Measurements from ENCODE around the gene SPATC1L.

SPATC1L gene

DNA sequence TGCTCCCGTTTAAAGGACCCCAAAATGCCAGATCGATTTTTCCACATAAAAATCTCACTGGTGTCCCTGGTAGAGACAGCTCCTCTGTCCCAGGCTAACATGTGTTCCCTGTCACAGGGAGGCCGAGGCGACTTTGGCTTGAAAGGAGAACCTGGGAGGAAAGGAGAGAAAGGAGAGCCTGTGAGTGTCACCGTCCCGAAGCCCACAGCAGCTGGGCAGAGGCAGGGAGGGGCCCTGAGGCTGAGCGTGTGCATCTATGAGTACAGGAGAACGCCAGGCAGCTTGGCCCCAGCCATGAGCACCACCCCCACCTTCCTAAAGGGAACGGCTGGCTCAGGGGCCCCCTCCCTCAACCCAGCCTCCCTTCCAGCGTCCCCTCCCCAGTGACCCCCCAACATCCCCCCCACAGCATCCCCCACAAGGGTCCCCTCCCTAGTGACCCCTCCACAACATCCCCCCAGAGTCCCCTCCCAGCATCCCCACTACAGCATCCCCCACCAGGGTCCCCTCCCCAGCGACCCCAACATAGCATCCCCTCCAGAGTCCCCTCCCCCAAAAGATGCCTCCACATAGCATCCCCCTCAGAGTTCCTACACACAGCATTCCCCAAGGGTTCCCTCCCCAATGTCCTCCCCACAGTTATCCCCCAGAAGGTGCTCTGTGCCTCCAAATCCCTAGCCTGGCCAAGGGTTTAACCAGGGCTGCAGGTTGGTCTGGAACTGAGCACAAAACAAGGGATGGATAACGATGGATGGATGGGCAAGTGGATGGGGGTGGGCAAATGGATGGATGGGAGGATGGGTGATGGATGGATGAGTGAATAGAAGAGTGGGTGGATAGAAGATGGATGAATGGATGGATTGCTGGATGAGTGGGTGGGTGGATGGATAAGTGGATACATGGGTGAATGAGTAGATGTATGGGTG is 61.2 kb downstream of the SPATC1L start:
- DNase-seq (ENCODE audit: extremely low read depth in 1 of 2, low read depth in 1 of 2) = no peak

DNA sequence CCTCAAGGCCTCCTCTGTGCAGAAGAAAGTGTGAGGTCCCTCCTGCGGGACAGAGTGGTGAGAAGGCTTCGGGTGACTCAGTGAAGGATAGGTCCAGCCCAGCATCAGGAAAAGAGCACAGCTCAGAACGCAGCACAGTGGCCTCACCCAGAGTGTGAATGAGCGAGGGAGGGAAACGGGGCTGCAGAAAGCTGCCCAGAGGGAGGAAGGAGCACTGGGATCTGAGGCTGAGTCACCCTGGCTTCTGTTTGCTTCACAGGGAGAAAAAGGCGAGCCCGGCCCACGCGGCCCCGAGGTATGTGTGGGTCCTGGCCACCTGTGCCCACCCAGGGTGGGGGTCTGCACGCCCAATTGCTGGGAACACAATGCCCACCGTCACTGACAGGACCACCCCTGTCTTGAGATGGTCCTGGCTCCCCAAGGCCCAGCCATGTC is 62.0 kb downstream of the SPATC1L start:
- DNase-seq (ENCODE audit: extremely low read depth in 1 of 2, low read depth in 1 of 2) = no peak

DNA sequence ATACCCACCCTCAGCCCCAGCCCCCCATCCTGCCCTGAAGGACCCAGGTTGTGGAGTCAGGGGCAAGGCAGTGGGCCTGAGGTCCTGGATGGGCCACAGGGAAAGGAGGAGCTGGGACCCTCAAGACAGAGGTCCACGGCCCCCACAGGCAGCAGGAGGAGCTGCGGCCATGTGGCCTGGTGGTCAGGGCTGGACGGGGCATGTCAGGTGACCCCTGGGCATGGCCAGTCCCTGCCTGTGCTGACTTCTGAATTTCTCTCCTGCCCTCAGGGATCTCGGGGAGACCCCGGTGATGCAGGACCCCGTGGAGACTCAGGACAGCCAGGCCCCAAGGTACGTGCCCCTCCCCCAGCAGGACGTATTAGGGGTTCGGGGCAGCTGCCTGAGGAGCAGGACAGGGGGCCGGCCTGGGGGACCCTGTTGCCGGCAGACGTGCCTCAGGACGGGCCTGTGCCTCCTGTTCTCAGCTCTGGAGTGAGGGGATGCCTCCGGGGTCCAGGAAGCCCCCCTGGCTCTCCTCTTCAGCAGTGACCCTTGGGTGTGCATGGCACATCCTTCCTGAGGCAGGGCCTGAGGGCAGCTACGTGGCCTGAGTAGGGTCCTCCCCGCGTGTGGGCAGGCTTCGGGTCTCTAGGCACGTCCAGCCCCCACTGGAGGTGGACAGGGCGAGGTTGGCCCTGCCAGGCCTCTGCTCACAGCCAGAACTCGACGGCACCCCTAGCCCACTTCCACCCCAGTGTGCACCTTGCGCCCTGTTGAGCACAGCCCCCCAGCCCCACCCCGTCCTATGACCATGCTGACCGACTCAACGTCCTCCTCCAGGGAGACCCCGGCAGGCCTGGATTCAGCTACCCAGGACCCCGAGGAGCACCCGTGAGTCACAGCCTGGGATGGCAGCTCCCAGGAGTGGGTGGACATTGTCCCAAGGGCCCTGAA is 62.7 kb downstream of the SPATC1L start:
- DNase-seq (ENCODE audit: extremely low read depth in 1 of 2, low read depth in 1 of 2) = no peak

DNA sequence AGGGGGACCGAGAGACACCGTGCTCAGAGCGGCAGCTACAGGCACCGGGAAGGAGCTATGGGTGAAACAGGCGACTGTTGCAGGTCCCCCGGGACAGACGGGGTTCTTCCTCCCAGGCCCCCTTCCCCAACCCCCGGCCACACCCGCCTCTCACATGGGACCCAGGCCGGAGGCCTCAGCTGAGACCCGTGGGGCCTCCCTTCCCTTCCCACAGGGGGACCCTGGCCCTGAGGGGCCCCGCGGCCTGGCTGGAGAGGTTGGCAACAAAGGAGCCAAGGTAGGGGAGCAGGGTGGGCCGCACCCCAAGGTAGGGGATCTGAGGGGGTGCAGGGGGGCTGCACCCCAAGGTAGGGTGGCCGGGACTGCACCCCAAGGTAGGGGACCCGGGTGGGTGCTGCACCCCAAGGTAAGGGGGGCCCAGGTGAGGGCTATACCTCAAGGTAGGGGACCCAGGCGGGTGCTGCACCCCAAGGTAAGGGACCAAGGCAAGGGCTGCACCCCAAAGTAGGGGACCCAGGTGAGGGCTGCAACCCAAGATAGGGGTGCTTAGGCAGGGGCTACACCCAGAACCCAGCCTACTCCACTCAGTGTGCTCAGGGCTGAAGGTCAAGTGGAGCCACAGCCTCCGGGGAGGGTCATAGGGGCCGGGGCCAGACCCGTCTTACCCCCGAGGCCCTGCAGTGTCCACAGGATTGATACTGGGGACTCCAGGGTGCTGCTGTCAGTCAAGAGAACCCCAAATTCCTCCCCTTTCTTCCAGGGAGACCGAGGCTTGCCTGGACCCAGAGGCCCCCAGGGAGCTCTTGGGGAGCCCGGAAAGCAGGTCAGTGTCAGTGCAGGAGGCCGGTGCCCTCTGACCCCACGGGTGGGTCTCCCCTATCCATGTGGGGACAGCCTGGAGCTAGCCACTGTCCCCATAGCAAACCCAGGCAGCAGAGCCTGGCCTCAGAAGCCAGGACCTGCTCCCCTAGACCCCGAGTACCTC is 63.7 kb downstream of the SPATC1L start:
- DNase-seq (ENCODE audit: extremely low read depth in 1 of 2, low read depth in 1 of 2) = no peak

DNA sequence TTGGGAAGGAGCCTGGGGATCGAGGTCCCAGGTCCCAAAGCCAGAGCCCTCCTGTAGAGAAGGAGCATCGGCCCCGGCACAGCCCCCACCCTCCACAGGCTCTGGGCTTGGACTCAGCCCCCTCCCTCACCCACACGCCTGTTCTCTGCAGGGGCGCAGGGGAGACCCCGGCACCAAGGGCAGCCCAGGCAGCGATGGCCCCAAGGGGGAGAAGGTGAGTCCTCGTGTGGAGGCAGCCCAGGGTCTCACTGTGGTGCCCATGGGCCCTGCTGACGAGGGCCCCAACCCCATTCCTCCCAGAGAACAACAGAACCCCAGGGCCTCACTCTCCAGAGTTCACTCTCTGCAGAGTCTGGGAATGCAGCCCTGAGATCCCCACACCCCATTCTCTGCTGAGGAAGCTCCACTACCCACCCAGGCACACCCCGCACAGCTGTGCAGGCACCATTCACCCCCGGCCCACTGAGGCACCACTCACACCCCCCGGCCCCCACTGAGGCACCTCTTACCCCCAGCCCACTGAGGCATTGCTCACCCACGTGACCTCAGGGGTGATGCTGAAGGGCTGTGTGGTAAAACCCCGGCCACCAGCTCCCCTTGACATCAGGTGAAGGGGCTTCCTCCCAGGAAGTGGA is 64.5 kb downstream of the SPATC1L start:
- no peak for DNase-seq (ENCODE audit: extremely low read depth in 1 of 2, low read depth in 1 of 2)

GRCh38 chr21:46119144-46119636 is 65.1 kb downstream of the SPATC1L start:
- DNase-seq (ENCODE audit: extremely low read depth in 1 of 2, low read depth in 1 of 2) = no peak

DNA sequence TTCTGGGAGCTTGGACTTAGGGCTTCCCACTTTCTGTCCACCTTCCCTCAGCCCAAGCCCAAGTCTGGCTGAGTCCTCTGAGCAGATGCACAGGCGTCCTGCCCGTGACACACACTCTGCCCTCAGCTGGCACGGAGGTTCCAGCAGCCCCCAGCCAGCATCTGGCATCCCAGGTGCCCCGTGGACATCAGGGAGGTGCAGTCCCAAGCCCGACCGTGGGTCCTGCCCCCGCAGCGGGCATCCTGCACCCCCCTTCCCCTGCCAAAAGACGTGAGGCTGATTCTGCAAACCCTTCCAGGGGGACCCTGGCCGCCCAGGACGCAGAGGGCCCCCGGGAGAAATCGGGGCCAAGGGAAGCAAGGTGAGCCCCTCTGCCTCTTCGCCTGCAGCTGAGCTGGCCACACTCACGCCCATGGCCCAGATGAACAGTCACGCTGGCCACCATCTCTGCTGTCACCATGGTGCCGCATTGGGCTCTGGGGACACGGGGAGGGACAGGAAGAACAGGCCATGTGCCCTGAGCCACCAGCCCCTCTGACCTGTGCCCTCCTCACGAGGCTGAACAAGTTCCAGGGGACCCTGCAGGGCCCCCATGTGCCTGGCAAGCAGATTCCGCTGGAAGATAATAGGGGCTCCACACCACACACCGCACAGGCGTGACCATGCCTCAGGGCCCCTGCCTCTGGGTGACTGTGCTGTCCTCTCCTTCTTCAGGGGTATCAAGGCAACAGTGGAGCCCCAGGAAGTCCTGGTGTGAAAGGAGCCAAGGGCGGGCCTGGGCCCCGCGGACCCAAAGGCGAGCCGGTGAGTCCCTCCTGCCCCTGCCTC is 65.7 kb downstream of the SPATC1L start:
- DNase-seq (ENCODE audit: extremely low read depth in 1 of 2, low read depth in 1 of 2) = no peak

GRCh38 chr21:46117586-46118315 is 66.5 kb downstream of the SPATC1L start:
- DNase-seq (ENCODE audit: extremely low read depth in 1 of 2, low read depth in 1 of 2) = no peak

DNA sequence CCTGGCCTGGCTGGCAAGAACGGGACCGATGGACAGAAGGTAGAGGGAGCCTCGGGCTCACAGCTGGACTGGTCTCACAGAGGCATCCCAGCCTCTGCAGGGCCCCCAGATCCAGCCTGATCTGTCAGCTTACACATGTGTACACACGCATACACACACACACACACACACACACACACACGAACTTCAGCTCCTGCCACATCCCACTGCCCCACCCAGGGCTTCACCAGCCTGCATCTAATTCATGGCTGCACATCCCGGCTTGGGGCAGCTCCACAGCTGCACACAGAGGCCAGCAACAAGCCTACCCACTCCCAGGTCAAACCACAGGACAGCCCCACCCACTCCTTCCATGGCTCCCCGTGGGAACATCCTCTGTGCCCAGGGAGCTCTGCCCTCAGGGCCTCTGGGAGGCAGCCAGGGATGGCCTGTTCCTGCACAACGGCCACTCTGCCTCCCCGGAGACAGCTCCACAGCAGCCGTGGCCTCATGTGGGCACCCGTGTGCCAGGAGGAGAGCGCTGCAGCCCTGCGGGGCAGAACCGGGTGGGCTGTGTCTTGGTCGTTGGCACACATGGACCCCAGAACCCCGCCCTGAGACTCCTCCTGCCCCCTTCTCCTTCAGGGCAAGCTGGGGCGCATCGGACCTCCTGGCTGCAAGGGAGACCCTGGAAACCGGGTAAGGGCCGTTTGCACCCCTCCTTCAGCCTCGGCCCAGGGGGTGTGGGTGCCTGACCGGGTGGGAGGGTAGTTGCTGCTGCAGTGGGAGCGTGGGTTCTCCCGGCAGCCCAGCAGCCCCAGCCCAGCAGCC is 67.3 kb downstream of the SPATC1L start:
- no peak for DNase-seq (ENCODE audit: extremely low read depth in 1 of 2, low read depth in 1 of 2)

DNA sequence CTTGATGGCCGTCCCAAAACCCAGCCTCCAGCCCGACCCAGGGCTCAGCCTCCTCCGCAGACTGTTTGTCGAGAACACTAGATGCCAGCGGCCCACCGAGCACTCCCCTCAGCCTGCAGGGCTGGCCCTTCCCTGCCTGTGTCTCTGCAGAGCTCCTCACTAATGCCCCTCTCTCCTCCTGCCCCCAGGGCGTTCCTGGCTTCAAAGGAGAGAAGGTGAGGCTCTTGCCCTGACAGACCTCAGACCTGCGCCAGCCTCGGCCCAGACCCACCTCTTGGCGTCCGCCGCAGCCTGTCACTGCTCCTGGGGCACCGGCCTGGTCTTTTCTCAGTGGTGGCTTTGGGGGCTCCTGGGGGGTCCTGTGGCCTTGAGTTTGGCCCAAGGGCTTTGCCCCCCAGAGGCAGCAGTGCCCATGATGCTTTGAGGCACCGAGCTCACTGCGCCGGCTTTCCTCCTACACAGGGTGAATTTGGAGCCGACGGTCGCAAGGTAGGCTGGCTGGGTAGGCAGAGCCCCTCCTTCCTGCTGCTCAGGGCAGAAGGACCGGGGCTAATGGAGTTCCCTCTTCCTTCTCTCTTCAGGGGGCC is 68.0 kb downstream of the SPATC1L start:
- DNase-seq (ENCODE audit: extremely low read depth in 1 of 2, low read depth in 1 of 2) = no peak

DNA sequence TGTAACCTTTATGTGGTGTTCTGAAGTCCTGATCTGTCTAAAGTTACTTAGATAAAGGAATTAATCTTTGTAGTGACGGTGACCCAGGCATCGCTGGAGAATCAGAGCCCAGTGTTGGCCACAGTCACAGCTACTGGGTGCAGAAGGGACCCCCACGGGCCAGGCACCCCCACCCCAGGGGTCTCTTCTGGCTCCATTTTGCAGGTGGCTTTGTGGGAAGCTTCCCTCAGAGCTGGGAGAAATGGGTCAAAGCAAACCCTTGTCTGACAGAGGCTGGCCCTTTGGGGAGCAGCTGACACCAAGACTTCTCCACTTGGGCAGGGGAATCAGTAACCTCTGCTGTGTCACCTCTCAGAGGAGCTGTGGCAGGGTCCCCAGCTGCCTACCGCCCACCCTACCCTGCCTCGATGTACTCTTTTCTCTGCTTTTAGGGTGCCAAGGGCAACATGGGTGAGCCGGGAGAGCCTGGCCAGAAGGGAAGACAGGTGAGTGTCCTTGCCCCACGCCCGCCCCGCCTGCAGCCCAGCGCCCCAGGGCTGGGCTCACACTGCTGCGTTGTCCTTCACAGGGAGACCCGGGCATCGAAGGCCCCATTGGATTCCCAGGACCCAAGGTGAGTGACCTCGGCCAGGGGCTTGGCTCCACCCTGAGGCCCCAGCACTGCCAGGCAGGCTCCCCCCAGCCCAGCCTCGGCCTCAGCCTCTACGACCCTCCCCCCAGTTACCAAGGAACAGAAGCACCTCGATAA is 68.6 kb downstream of the SPATC1L start:
- DNase-seq (ENCODE audit: extremely low read depth in 1 of 2, low read depth in 1 of 2) = no peak

- DNase-seq (ENCODE audit: extremely low read depth in 1 of 2, low read depth in 1 of 2) = no peak
Observed at GRCh38 chr21:46114963-46115362, 69.3 kb downstream of the SPATC1L start.

- no peak for DNase-seq (ENCODE audit: extremely low read depth in 1 of 2, low read depth in 1 of 2)
Observed at GRCh38 chr21:46113497-46114176, 70.6 kb downstream of the SPATC1L start.

- no peak for DNase-seq (ENCODE audit: extremely low read depth in 1 of 2, low read depth in 1 of 2)
Observed at GRCh38 chr21:46112725-46113215, 71.5 kb downstream of the SPATC1L start.

DNA sequence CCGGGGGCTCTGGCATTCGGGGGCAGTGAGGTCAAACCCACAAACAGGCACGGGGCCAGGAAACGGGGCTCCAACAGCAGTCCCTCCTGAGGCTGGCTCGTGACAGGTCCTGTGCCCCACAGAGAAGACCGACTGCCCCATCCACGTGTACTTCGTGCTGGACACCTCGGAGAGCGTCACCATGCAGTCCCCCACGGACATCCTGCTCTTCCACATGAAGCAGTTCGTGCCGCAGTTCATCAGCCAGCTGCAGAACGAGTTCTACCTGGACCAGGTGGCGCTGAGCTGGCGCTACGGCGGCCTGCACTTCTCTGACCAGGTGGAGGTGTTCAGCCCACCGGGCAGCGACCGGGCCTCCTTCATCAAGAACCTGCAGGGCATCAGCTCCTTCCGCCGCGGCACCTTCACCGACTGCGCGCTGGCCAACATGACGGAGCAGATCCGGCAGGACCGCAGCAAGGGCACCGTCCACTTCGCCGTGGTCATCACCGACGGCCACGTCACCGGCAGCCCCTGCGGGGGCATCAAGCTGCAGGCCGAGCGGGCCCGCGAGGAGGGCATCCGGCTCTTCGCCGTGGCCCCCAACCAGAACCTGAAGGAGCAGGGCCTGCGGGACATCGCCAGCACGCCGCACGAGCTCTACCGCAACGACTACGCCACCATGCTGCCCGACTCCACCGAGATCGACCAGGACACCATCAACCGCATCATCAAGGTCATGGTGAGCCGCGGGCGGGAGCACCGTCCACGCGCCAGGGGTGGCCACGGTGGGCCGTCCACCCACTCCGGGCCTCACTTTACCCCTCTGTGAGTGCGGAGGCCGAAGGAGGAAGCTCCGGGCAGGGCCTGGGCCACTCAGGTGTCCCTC is 72.2 kb downstream of the SPATC1L start:
- no peak for DNase-seq (ENCODE audit: extremely low read depth in 1 of 2, low read depth in 1 of 2)

Measured in activated CD8-positive, alpha-beta memory T cell treated with anti-CD3 and anti-CD28 coated beads for 1 hour (primary cell).